Naive B cell (primary cell): ENCODE data around the gene MAEA. TPM values are rescaled to one million over a fixed set of nuclear protein-coding genes. Genes with fewer than 3 reads are reported as not detected.

ENCODE experiments used
- ATAC-seq, 2 donors: fragments of 150-1000 bp; cut with Tn5 transposase; 2 replicates each; pipeline ENCODE4 v1.10.0; 2021; ENCODE audit warnings: low read depth in 2 of 2, mild to moderate bottlenecking in 2 of 2, moderate library complexity in 2 of 2
- DNase-seq: peaks from one replicate; pipeline ENCODE4 v3.0.0; 2022
- H3K27ac Mint-ChIP-seq, 6 donors: one replicate each; pipeline ENCODE4 v1.8.0; 2020 to 2022; ENCODE audit warnings: mild to moderate bottlenecking in 6 of 6, mixed read lengths in 6 of 6, moderate library complexity in 5 of 6, inconsistent platforms in 2 of 6
- H3K27me3 Mint-ChIP-seq, 3 donors: one replicate each; pipeline ENCODE4 v1.8.0; 2021 to 2022; ENCODE audit warnings: mixed read lengths in 3 of 3, mild to moderate bottlenecking in 1 of 3
- H3K36me3 Mint-ChIP-seq, 2 donors: one replicate each; pipeline ENCODE4 v1.8.0; 2020 to 2022; ENCODE audit warnings: mixed read lengths in 2 of 2, inconsistent platforms in 1 of 2, mild to moderate bottlenecking in 1 of 2
- H3K4me1 Mint-ChIP-seq, 3 donors: one replicate each; pipeline ENCODE4 v1.8.0; 2020 to 2022; ENCODE audit warnings: mixed read lengths in 3 of 3, inconsistent platforms in 1 of 3, mild to moderate bottlenecking in 1 of 3, moderate library complexity in 1 of 3
- H3K4me3 Mint-ChIP-seq, 8 donors: one replicate each; pipeline ENCODE4 v1.8.0; 2020 to 2022; ENCODE audit warnings: mild to moderate bottlenecking in 8 of 8, mixed read lengths in 8 of 8, moderate library complexity in 8 of 8, inconsistent platforms in 2 of 8
- H3K9me3 Mint-ChIP-seq, 7 donors: one replicate each; pipeline ENCODE4 v1.8.0; 2020 to 2022; ENCODE audit warnings: mixed read lengths in 7 of 7, mild to moderate bottlenecking in 5 of 7, inconsistent platforms in 2 of 7, moderate library complexity in 1 of 7
- polyA plus RNA-seq, 6 donors: library from polyadenylated mRNA; unstranded; fragments of 300-500 nt; fragmentation: Illumina TruSeq; gene quantifications; one replicate each; pipeline ENCODE4 v1.2.3, GENCODE V29; 2021; ENCODE audit warnings: low read depth in 6 of 6

MAEA gene
- polyA plus RNA-seq, 6 donors from 2014 or later = 45.7 to 72.6 (median 57.1) TPM

- H3K9me3 Mint-ChIP-seq = no peaks in the 10 kb centered on the region
- peaks cover 22 to 41% (median 37%) of the 10 kb centered on the region in 3 donors for H3K4me1 Mint-ChIP-seq
- DNase-seq (no peak), ATAC-seq (no peak)
- peak overlapping the region in 6 of 8 donors; percentile 63 to 95 (median 88) for H3K4me3 Mint-ChIP-seq
- peak overlapping the region in 2 of 6 donors; percentile 67 to 81 for H3K27ac Mint-ChIP-seq
- H3K36me3 Mint-ChIP-seq = no peaks in the 10 kb centered on the region
- no peaks in the 10 kb centered on the region for H3K27me3 Mint-ChIP-seq
Observed at GRCh38 chr4:1348746-1349145, 59.1 kb downstream of the MAEA start.

- Mint-ChIP-seq H3K27me3 (no peaks in the 10 kb centered on the region), H3K9me3 (no peaks in the 10 kb centered on the region), H3K36me3 (no peaks in the 10 kb centered on the region), H3K4me3 (peak overlapping the region in 3 of 8 donors; percentile 16 to 91 (median 85)), H3K27ac (peak overlapping the region in 3 of 6 donors; percentile 13 to 81 (median 57)), H3K4me1 (peaks cover 20 to 38% (median 35%) of the 10 kb centered on the region in 3 donors)
- DNase-seq = no peak
- no peak for ATAC-seq
Observed at GRCh38 chr4:1349359-1350168, 59.9 kb downstream of the MAEA start.

- Mint-ChIP-seq H3K36me3 (no peaks in the 10 kb centered on the region), H3K4me3 (peak overlapping the region in 2 of 8 donors; percentile 10 to 91), H3K9me3 (no peaks in the 10 kb centered on the region), H3K4me1 (peaks cover 15 to 32% (median 29%) of the 10 kb centered on the region in 3 donors), H3K27ac (peak overlapping the region in 2 of 6 donors; percentile 54 to 57), H3K27me3 (no peaks in the 10 kb centered on the region)
- ATAC-seq (no peak), DNase-seq (no peak)
Observed at GRCh38 chr4:1350169-1350520, 60.5 kb downstream of the MAEA start.

- Mint-ChIP-seq H3K36me3 (no peaks in the 10 kb centered on the region), H3K4me1 (peaks cover 10 to 26% (median 25%) of the 10 kb centered on the region in 3 donors), H3K27ac (peak overlapping the region in 3 of 6 donors; percentile 10 to 80 (median 27)), H3K4me3 (peak overlapping the region in 2 of 8 donors; percentile 15 to 40), H3K27me3 (no peaks in the 10 kb centered on the region), H3K9me3 (no peaks in the 10 kb centered on the region)
- DNase-seq = peak; percentile 80
- ATAC-seq = peak; percentile 23 to 32
Observed at GRCh38 chr4:1351854-1352566, 62.3 kb downstream of the MAEA start.

- Mint-ChIP-seq H3K4me1 (peaks cover 10 to 25% (median 25%) of the 10 kb centered on the region in 3 donors), H3K4me3 (no peak overlapping the region), H3K27me3 (no peaks in the 10 kb centered on the region), H3K9me3 (no peaks in the 10 kb centered on the region), H3K27ac (no peak overlapping the region), H3K36me3 (no peaks in the 10 kb centered on the region)
- DNase-seq = no peak
- no peak for ATAC-seq
Observed at GRCh38 chr4:1352567-1352900, 62.8 kb downstream of the MAEA start.

GRCh38 chr4:1353186-1354055 lies 63.7 kb downstream of the MAEA start:
- Mint-ChIP-seq H3K27me3 (no peaks in the 10 kb centered on the region), H3K27ac (no peak overlapping the region), H3K4me1 (peaks cover 8 to 21% (median 17%) of the 10 kb centered on the region in 3 donors), H3K4me3 (no peak overlapping the region), H3K9me3 (no peaks in the 10 kb centered on the region), H3K36me3 (no peaks in the 10 kb centered on the region)
- ATAC-seq (no peak), DNase-seq (no peak)

- H3K4me1 Mint-ChIP-seq = peaks cover 0 to 12% (median 7%) of the 10 kb centered on the region in 3 donors
- ATAC-seq (no peak), DNase-seq (no peak)
- no peak overlapping the region for H3K4me3 Mint-ChIP-seq
- H3K36me3 Mint-ChIP-seq = no peaks in the 10 kb centered on the region
- H3K27me3 Mint-ChIP-seq = no peaks in the 10 kb centered on the region
- H3K9me3 Mint-ChIP-seq = no peaks in the 10 kb centered on the region
- no peak overlapping the region for H3K27ac Mint-ChIP-seq
Observed at GRCh38 chr4:1354136-1354982, 64.7 kb downstream of the MAEA start.

GRCh38 chr4:1354983-1355275 lies 65.2 kb downstream of the MAEA start:
- ATAC-seq = no peak
- no peaks in the 10 kb centered on the region for H3K9me3 Mint-ChIP-seq
- no peak overlapping the region for H3K27ac Mint-ChIP-seq
- H3K4me1 Mint-ChIP-seq = peaks cover 0 to 12% (median 7%) of the 10 kb centered on the region in 3 donors
- H3K27me3 Mint-ChIP-seq = no peaks in the 10 kb centered on the region
- H3K36me3 Mint-ChIP-seq = no peaks in the 10 kb centered on the region
- H3K4me3 Mint-ChIP-seq = no peak overlapping the region
- DNase-seq = no peak

GRCh38 chr4:1355378-1355777 lies 65.7 kb downstream of the MAEA start:
- H3K4me1 Mint-ChIP-seq = peaks cover 0 to 12% (median 7%) of the 10 kb centered on the region in 3 donors
- H3K9me3 Mint-ChIP-seq = no peaks in the 10 kb centered on the region
- DNase-seq (no peak), ATAC-seq (no peak)
- no peaks in the 10 kb centered on the region for H3K27me3 Mint-ChIP-seq
- H3K36me3 Mint-ChIP-seq = no peaks in the 10 kb centered on the region
- H3K4me3 Mint-ChIP-seq = peak overlapping the region in 1 of 8 donors; percentile 50
- peak overlapping the region in 1 of 6 donors; percentile 59 for H3K27ac Mint-ChIP-seq

- ATAC-seq (no peak), DNase-seq (no peak)
- Mint-ChIP-seq H3K4me1 (peaks cover 0 to 11% (median 5%) of the 10 kb centered on the region in 3 donors), H3K27ac (peak overlapping the region in 1 of 6 donors; percentile 23), H3K36me3 (no peaks in the 10 kb centered on the region), H3K9me3 (no peaks in the 10 kb centered on the region), H3K4me3 (no peak overlapping the region), H3K27me3 (no peaks in the 10 kb centered on the region)
Observed at GRCh38 chr4:1356181-1356998, 66.7 kb downstream of the MAEA start.

GRCh38 chr4:1357356-1358248 lies 67.9 kb downstream of the MAEA start:
- H3K27me3 Mint-ChIP-seq = no peaks in the 10 kb centered on the region
- no peak for DNase-seq
- no peak overlapping the region for H3K4me3 Mint-ChIP-seq
- H3K4me1 Mint-ChIP-seq = peaks cover 0 to 5% (median 0%) of the 10 kb centered on the region in 3 donors
- H3K27ac Mint-ChIP-seq = no peak overlapping the region
- no peak for ATAC-seq
- H3K9me3 Mint-ChIP-seq = no peaks in the 10 kb centered on the region
- no peaks in the 10 kb centered on the region for H3K36me3 Mint-ChIP-seq
